OCI-LY7 (cell line): Measurements from ENCODE around the gene SAP130. TPM values are rescaled to one million over a fixed set of nuclear protein-coding genes. Genes with fewer than 3 reads are reported as not detected.

Experiments
- BruUV-seq: library from RNA; stranded (reverse); fragments of 400-500 nt; replicated peaks from 2 replicates; lab custom pipeline; 2021; lab: Mats Ljungman, UMichigan
- CTCF ChIA-PET: fragments of 300-600 bp; sonication (Branson Sonifier 250); formaldehyde crosslinking; loops from one replicate; lab custom pipeline; 2022; ENCODE audit warnings: antibody characterized with exemption; ENCODE audit not compliant: unreplicated experiment; lab: Charles Lee
- POLR2A ChIA-PET: fragments of 300-600 bp; sonication (Branson Sonifier 250); formaldehyde crosslinking; loops from one replicate; lab custom pipeline; 2022; ENCODE audit warnings: antibody characterized with exemption; lab: Charles Lee
- DNase-seq: peaks from one replicate; pipeline ENCODE4 v3.0.0-alpha.2; 2015; ENCODE audit warnings: low spot score
- H2AFZ ChIP-seq: fragments of 200-600 bp; sonication (generic), shearing (Covaris generic); 2 replicates; pipeline ENCODE4 v1.6.1; 2014; ENCODE audit warnings: mild to moderate bottlenecking, antibody characterized with exemption, low read length, moderate library complexity
- H3K27ac ChIP-seq: fragments of 200-600 bp; sonication (generic); 2 replicates; pipeline ENCODE4 v1.5.1; 2014; ENCODE audit warnings: mixed run types, low read depth, mild to moderate bottlenecking, moderate library complexity, low read length, inconsistent platforms; ENCODE audit not compliant: poor library complexity, severe bottlenecking
- H3K36me3 ChIP-seq: fragments of 200-600 bp; sonication (generic); 2 replicates; pipeline ENCODE4 v1.6.1; 2014; ENCODE audit warnings: mild to moderate bottlenecking, antibody characterized with exemption, low read length, moderate library complexity, mixed read lengths; ENCODE audit not compliant: insufficient read depth
- H3K4me1 ChIP-seq: fragments of 200-600 bp; sonication (generic); 2 replicates; pipeline ENCODE4 v1.5.1; 2014; ENCODE audit warnings: mild to moderate bottlenecking, low read length; ENCODE audit not compliant: insufficient read depth, poor library complexity, severe bottlenecking
- H3K4me2 ChIP-seq: fragments of 200-600 bp; sonication (generic); 2 replicates; pipeline ENCODE4 v1.6.1; 2014; ENCODE audit warnings: mild to moderate bottlenecking, low read length
- H3K4me3 ChIP-seq: fragments of 200-600 bp; sonication (generic); 2 replicates; pipeline ENCODE4 v1.5.1; 2014; ENCODE audit warnings: mild to moderate bottlenecking, low read depth, low read length; ENCODE audit not compliant: poor library complexity, severe bottlenecking
- H3K79me2 ChIP-seq: fragments of 200-600 bp; sonication (generic); 2 replicates; pipeline ENCODE4 v1.6.1; 2016; ENCODE audit warnings: low read depth, mild to moderate bottlenecking, low read length, moderate library complexity, mixed read lengths; ENCODE audit not compliant: insufficient read depth
- H3K9me2 ChIP-seq: fragments of 200-600 bp; sonication (generic); 2 replicates; pipeline ENCODE4 v1.6.1; 2016; ENCODE audit warnings: mild to moderate bottlenecking, low read length, mixed read lengths; ENCODE audit not compliant: insufficient read depth
- H3K9me3 ChIP-seq: fragments of 200-600 bp; sonication (generic); 2 replicates; pipeline ENCODE4 v1.6.1; 2014; ENCODE audit warnings: mild to moderate bottlenecking, mixed run types, low read length, mixed read lengths
- H4K20me1 ChIP-seq: fragments of 200-600 bp; sonication (generic); 2 replicates; pipeline ENCODE4 v1.6.1; 2014; ENCODE audit warnings: mild to moderate bottlenecking, antibody characterized with exemption, low read length, moderate library complexity, mixed read lengths; ENCODE audit not compliant: insufficient read depth
- EZH2phosphoT487 ChIP-seq: fragments of 200-600 bp; sonication (generic); IDR thresholded peaks from 2 replicates; pipeline ENCODE4 v1.6.1; 2018; ENCODE audit warnings: low read depth, borderline replicate concordance, mild to moderate bottlenecking, mixed run types, antibody characterized with exemption, low read length, moderate library complexity, mixed read lengths
- intact Hi-C: fragments of 100-400 bp; cut with micrococcal nuclease; formaldehyde crosslinking; loops from one replicate; pipeline ENCODE4 v1.10.0; 2022; ENCODE audit not compliant: unreplicated experiment
- small RNA-seq: library from RNA; depleted of rRNA; stranded (forward); fragments of <200 nt; gene quantifications from one replicate; pipeline ENCODE3, GENCODE V24; 2014
- total RNA-seq, 2 experiments: library from RNA; depleted of rRNA in 1 of 2; stranded (reverse); fragments of >200 nt in 1 of 2; shearing (Covaris generic) in 1 of 2; gene quantifications; 2 replicates each; pipeline ENCODE4 v1.2.3, GENCODE V29; 2014 to 2022
- TF ChIP-seq, protein P1 (sequence below): fragments of 200-600 bp; sonication (generic); conservative IDR thresholded peaks from 2 replicates; pipeline ENCODE4 v1.5.1; 2014; ENCODE audit warnings: mild to moderate bottlenecking, antibody characterized with exemption, low read length, moderate library complexity, mixed read lengths

SAP130 gene
- total RNA-seq, 2 experiments from 2014 or later, result 9.6 to 31.8 TPM

DNA sequence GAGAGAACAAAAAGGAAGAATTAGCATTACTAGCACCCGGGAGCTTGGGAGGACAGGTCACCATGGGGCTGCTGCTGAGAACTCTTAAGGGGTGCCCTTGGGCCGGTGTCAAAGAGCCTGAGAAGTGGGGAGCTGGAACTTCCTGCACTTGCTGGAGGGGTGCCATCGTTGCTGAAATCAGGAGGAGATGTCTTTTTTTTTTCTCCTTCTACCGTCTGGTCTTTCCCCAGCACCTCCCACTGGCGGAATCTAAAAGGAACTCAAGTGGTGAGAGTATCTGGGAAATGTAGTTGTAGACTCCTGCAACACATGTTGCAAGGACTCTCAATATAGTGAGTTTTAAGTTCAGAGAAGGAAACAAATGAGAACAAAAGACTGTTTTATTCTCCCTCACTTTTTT, 136.0 kb downstream of the SAP130 start:
- Histone ChIP-seq H3K4me1 (peaks cover 10% of the 10 kb centered on the region), H3K9me3 (no peaks in the 10 kb centered on the region), H3K27ac (no peak overlapping the region), H3K4me3 (no peak overlapping the region), H4K20me1 (no peaks in the 10 kb centered on the region), H3K36me3 (no peaks in the 10 kb centered on the region), H2AFZ (no peak overlapping the region), H3K79me2 (peaks cover 12% of the 10 kb centered on the region; the same call in 1 of the 2 replicates), H3K9me2 (no peaks in the 10 kb centered on the region), H3K4me2 (no peak overlapping the region)
- no peak for DNase-seq
- intact Hi-C loops, result no loop called here
- CTCF ChIA-PET, result no interaction called here
- TF ChIP-seq, protein P1, sequence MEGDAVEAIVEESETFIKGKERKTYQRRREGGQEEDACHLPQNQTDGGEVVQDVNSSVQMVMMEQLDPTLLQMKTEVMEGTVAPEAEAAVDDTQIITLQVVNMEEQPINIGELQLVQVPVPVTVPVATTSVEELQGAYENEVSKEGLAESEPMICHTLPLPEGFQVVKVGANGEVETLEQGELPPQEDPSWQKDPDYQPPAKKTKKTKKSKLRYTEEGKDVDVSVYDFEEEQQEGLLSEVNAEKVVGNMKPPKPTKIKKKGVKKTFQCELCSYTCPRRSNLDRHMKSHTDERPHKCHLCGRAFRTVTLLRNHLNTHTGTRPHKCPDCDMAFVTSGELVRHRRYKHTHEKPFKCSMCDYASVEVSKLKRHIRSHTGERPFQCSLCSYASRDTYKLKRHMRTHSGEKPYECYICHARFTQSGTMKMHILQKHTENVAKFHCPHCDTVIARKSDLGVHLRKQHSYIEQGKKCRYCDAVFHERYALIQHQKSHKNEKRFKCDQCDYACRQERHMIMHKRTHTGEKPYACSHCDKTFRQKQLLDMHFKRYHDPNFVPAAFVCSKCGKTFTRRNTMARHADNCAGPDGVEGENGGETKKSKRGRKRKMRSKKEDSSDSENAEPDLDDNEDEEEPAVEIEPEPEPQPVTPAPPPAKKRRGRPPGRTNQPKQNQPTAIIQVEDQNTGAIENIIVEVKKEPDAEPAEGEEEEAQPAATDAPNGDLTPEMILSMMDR, result no peak
- TF ChIP-seq EZH2phosphoT487, result no peak
- POLR2A ChIA-PET, result no interaction called here
- no TSS peak for BruUV-seq

Small RNAs within 50 kb of the gene (small RNA-seq; reads per million reads assigned to genes)
- gene AC012306.1, result not detected
- not detected for gene AC108059.3
- gene RF00019, result not detected

Other genes starting within 250 kb of the SAP130 start
- 60.6 and 70.7 TPM in 2 replicates for gene WDR33, start 216.9 kb downstream of the SAP130 start, total RNA-seq (2014; rRNA removed; shearing (Covaris generic))
- gene WDR33, start 216.9 kb downstream of the SAP130 start, total RNA-seq (2022), result 96.6 and 96.9 TPM in 2 replicates
- 42.9 and 48.4 TPM in 2 replicates for gene POLR2D, start 169.9 kb downstream of the SAP130 start, total RNA-seq (2014; rRNA removed; shearing (Covaris generic))
- gene POLR2D, start 169.9 kb downstream of the SAP130 start, total RNA-seq (2022), result 97.3 and 101 TPM in 2 replicates
- gene AMMECR1L, start 142.1 kb downstream of the SAP130 start, total RNA-seq (2014; rRNA removed; shearing (Covaris generic)), result 8.5 and 9.8 TPM in 2 replicates
- gene AMMECR1L, start 142.1 kb downstream of the SAP130 start, total RNA-seq (2022), result 16.7 and 17.1 TPM in 2 replicates
- gene UGGT1, start 63.1 kb upstream of the SAP130 start, total RNA-seq (2014; rRNA removed; shearing (Covaris generic)), result 33.2 and 39.7 TPM in 2 replicates
- 59.1 and 59.5 TPM in 2 replicates for gene UGGT1, start 63.1 kb upstream of the SAP130 start, total RNA-seq (2022)